HepG2 (cell line): ENCODE measurements around the gene CIART. TPM values are rescaled to one million over a fixed set of nuclear protein-coding genes. Genes with fewer than 3 reads are reported as not detected.

Experiments
- AKAP8 ChIP-seq: sonication (generic); formaldehyde crosslinking; IDR thresholded peaks from 2 replicates; pipeline ENCODE4 v1.5.1; 2020; ENCODE audit warnings: mild to moderate bottlenecking, missing genetic modification reagents
- ATF7 ChIP-seq, 2 experiments: fragments of 450-650 bp in 1 of 2; sonication (generic) in 1 of 2; formaldehyde crosslinking in 1 of 2; IDR thresholded peaks; 2 replicates each; pipeline versions ENCODE4 v1.4.0 to v1.6.1; 2016 to 2020; ENCODE audit warnings: antibody characterized with exemption in 1 of 2, mild to moderate bottlenecking in 1 of 2, missing genetic modification reagents in 1 of 2
- BORCS8-MEF2B ChIP-seq: sonication (generic); formaldehyde crosslinking; IDR thresholded peaks from 2 replicates; pipeline ENCODE4 v1.8.0; 2022; ENCODE audit warnings: mild to moderate bottlenecking, missing genetic modification reagents
- FOSL2 ChIP-seq: sonication (generic); formaldehyde crosslinking; IDR thresholded peaks from 2 replicates; pipeline ENCODE4 v1.4.0; 2020; ENCODE audit warnings: missing genetic modification reagents
- KDM1A ChIP-seq: IDR thresholded peaks from 2 replicates; pipeline ENCODE4 v1.6.1; 2016; ENCODE audit warnings: missing compliant biosample characterization
- MAFK ChIP-seq, 2 experiments: IDR thresholded peaks in 1 of 2; conservative IDR thresholded peaks in 1 of 2; 2 replicates each; pipeline ENCODE4 v1.6.1; 2011; ENCODE audit warnings: improper control_type of control experiment in 2 of 2, low read length in 2 of 2
- MAZ ChIP-seq, 2 experiments: sonication (generic) in 1 of 2; formaldehyde crosslinking in 1 of 2; IDR thresholded peaks; 2 replicates each; pipeline versions ENCODE4 v1.5.0 to v1.6.1; 2012 to 2020; ENCODE audit warnings: low read depth in 2 of 2, mild to moderate bottlenecking in 2 of 2, borderline replicate concordance in 1 of 2, improper control_type of control experiment in 1 of 2, low read length in 1 of 2, missing genetic modification reagents in 1 of 2, moderate library complexity in 1 of 2
- MXD4 ChIP-seq: IDR thresholded peaks from 2 replicates; pipeline ENCODE4 v1.6.1; 2016; ENCODE audit warnings: mild to moderate bottlenecking, missing biosample characterization, missing genetic modification reagents
- MYC ChIP-seq: sonication (generic); formaldehyde crosslinking; IDR thresholded peaks from 2 replicates; pipeline ENCODE4 v1.9.0; 2021; ENCODE audit warnings: missing genetic modification reagents, borderline replicate concordance
- PHF20 ChIP-seq: sonication (generic); formaldehyde crosslinking; IDR thresholded peaks from 2 replicates; pipeline ENCODE4 v1.5.0; 2020; ENCODE audit warnings: mild to moderate bottlenecking, missing genetic modification reagents
- PLRG1 ChIP-seq: fragments of 450-650 bp; conservative IDR thresholded peaks from 2 replicates; pipeline ENCODE4 v1.6.1; 2016
- PRPF4 ChIP-seq: fragments of 200-400 bp; formaldehyde crosslinking; IDR thresholded peaks from 2 replicates; pipeline ENCODE4 v1.6.1; 2016; ENCODE audit warnings: low read length, low read depth; ENCODE audit not compliant: poor library complexity, severe bottlenecking
- ZKSCAN1 ChIP-seq: fragments of 150-350 bp; IDR thresholded peaks from 2 replicates; pipeline ENCODE4 v1.6.1; 2014; ENCODE audit warnings: low read length
- ZNF138 ChIP-seq: sonication (generic); formaldehyde crosslinking; IDR thresholded peaks from 2 replicates; pipeline ENCODE4 v1.5.0; 2020; ENCODE audit warnings: mild to moderate bottlenecking, low read depth, missing genetic modification reagents
- ZNF260 ChIP-seq: sonication (generic); formaldehyde crosslinking; IDR thresholded peaks from 2 replicates; pipeline ENCODE4 v1.4.0; 2020; ENCODE audit warnings: missing genetic modification reagents, low read depth, mild to moderate bottlenecking, borderline replicate concordance
- ZNF367 ChIP-seq: sonication (generic); formaldehyde crosslinking; IDR thresholded peaks from 2 replicates; pipeline ENCODE4 v1.4.0; 2020; ENCODE audit warnings: missing genetic modification reagents, borderline replicate concordance
- ZNF383 ChIP-seq: sonication (generic); formaldehyde crosslinking; IDR thresholded peaks from 2 replicates; pipeline ENCODE4 v1.4.0; 2020; ENCODE audit warnings: missing genetic modification reagents, mild to moderate bottlenecking, borderline replicate concordance
- ZNF414 ChIP-seq: sonication (generic); formaldehyde crosslinking; IDR thresholded peaks from 2 replicates; pipeline ENCODE4 v1.5.0; 2020; ENCODE audit warnings: missing genetic modification reagents
- ZNF501 ChIP-seq: sonication (generic); formaldehyde crosslinking; IDR thresholded peaks from 2 replicates; pipeline ENCODE4 v1.5.1; 2020; ENCODE audit warnings: mild to moderate bottlenecking, moderate library complexity, missing genetic modification reagents
- ZNF660 ChIP-seq: sonication (generic); formaldehyde crosslinking; IDR thresholded peaks from 2 replicates; pipeline ENCODE4 v1.5.1; 2020; ENCODE audit warnings: mild to moderate bottlenecking, low read depth, missing genetic modification reagents, borderline replicate concordance
- ZNF687 ChIP-seq: sonication (generic); formaldehyde crosslinking; IDR thresholded peaks from 2 replicates; pipeline ENCODE4 v1.5.1; 2020; ENCODE audit warnings: mild to moderate bottlenecking, missing genetic modification reagents, moderate library complexity
- ZNF691 ChIP-seq: sonication (generic); formaldehyde crosslinking; IDR thresholded peaks from 2 replicates; pipeline ENCODE4 v1.4.0; 2020; ENCODE audit warnings: missing genetic modification reagents, low read depth, mild to moderate bottlenecking, borderline replicate concordance
- ZNF782 ChIP-seq: sonication (generic); formaldehyde crosslinking; IDR thresholded peaks from 2 replicates; pipeline ENCODE4 v1.4.0; 2020; ENCODE audit warnings: missing genetic modification reagents, mild to moderate bottlenecking, borderline replicate concordance
- polyA plus RNA-seq, 8 experiments: library from polyadenylated mRNA; depleted of rRNA in 3 of 8; stranded (reverse) in 7 of 8; unstranded in 1 of 8; fragments of >200 nt; fragmentation: Illumina TruSeq in 4 of 8; extraction: Trizol in 4 of 8; gene quantifications; 2 replicates each; pipeline versions ENCODE4 v1.2.1 to v1.2.3, GENCODE V29; 2011 to 2016; ENCODE audit warnings: low read depth in 4 of 8, missing spikeins in 1 of 8, mixed read lengths in 1 of 8; ENCODE audit not compliant: insufficient read depth in 1 of 8
- total RNA-seq, 5 experiments: library from RNA; depleted of rRNA; stranded (reverse); fragments of >200 nt; fragmentation: Illumina TruSeq; extraction: Trizol; gene quantifications; 2 replicates each; pipeline ENCODE4 v1.2.3, GENCODE V29; 2016; ENCODE audit warnings: low read depth in 1 of 5

CIART gene
- total and polyA plus RNA-seq, 2 of the 13 experiments (the other 11 are each of a cell fraction or from before 2014, with no cell fraction given): 0.58 TPM; not detected in 1

GRCh38 chr1:150234566-150235293, 47.6 kb upstream of the CIART start (continued):
- peak; percentile 86 for TF ChIP-seq ZNF687
- TF ChIP-seq ZNF660 (CRISPR knock-in tag): no peak
- no peak for TF ChIP-seq ZNF138
- no peak for TF ChIP-seq ZNF260 (CRISPR knock-in tag)
- no peak for TF ChIP-seq PLRG1
- no peak for TF ChIP-seq MAZ (IDR thresholded peaks at IDR 0.05; ENCODE audit: borderline replicate concordance, low read depth, low read length)
- no peak for TF ChIP-seq MAZ (CRISPR knock-in tag; IDR thresholded peaks at IDR 0.05; ENCODE audit: low read depth)
- TF ChIP-seq ZNF383 (CRISPR knock-in tag): no peak
- TF ChIP-seq ZNF691 (CRISPR knock-in tag): no peak
- no peak; the same call in 1 of the 2 replicates for TF ChIP-seq MYC (CRISPR knock-in tag)
- no peak for TF ChIP-seq ZNF414
- TF ChIP-seq MXD4 (CRISPR knock-in tag): no peak
- TF ChIP-seq ZKSCAN1: no peak
- no peak for TF ChIP-seq FOSL2
- TF ChIP-seq ZNF501: no peak; the same call in 1 of the 2 replicates
- TF ChIP-seq MAFK (conservative IDR thresholded peaks at IDR 0.05 in 1 of 2, IDR thresholded peaks at IDR 0.05 in 1 of 2; ENCODE audit: low read length in 2 of 2): no peak
- no peak for TF ChIP-seq BORCS8-MEF2B (CRISPR knock-in tag)
- TF ChIP-seq ATF7 (IDR thresholded peaks at IDR 0.05): no peak
- no peak for TF ChIP-seq ATF7 (CRISPR knock-in tag; IDR thresholded peaks at IDR 0.05)
- TF ChIP-seq KDM1A (CRISPR knock-in tag): no peak
- TF ChIP-seq PRPF4: no peak
- no peak for TF ChIP-seq ZNF782 (CRISPR knock-in tag)
- TF ChIP-seq ZNF367 (CRISPR knock-in tag): no peak
- TF ChIP-seq AKAP8: 0 out of 2 replicates have a peak, but pooled peaks have one; percentile 36
- TF ChIP-seq PHF20 (CRISPR knock-in tag): peak; percentile 29; the same call in 1 of the 2 replicates
